ENCODE results near the gene PHLPP1.
"Not testable (repeated sequence)": the region's sequence is repeated elsewhere in the genome, so short reads cannot be mapped to it uniquely, and the experiment has no call there.

Gene PHLPP1

GRCh38 chr18:62717925-62718800, 2.8 kb downstream of the PHLPP1 start:
- no peak for DNase-seq (ENCODE audit: low read depth in 2 of 2)

GRCh38 chr18:62720048-62720447, 4.7 kb downstream of the PHLPP1 start:
- DNase-seq (ENCODE audit: low read depth in 2 of 2): no peak

- DNase-seq (ENCODE audit: low read depth in 2 of 2): no peak
These were observed 5.6 kb downstream of the PHLPP1 start for GRCh38 chr18:62720766-62721613.

- no peak for DNase-seq (ENCODE audit: low read depth in 2 of 2)
These were observed 6.8 kb downstream of the PHLPP1 start for GRCh38 chr18:62721839-62722795.

GRCh38 chr18:62723666-62724281, 8.4 kb downstream of the PHLPP1 start:
- no peak for DNase-seq (ENCODE audit: low read depth in 2 of 2)

- no peak for DNase-seq (ENCODE audit: low read depth in 2 of 2)
These were observed 10.6 kb downstream of the PHLPP1 start for GRCh38 chr18:62725896-62726295.

- DNase-seq (ENCODE audit: low read depth in 2 of 2): no peak
These were observed 12.9 kb downstream of the PHLPP1 start for GRCh38 chr18:62728254-62728653.

- no peak for DNase-seq (ENCODE audit: low read depth in 2 of 2)
These were observed 14.4 kb downstream of the PHLPP1 start for GRCh38 chr18:62729487-62730386.

- DNase-seq (ENCODE audit: low read depth in 2 of 2): no peak
These were observed 15.6 kb downstream of the PHLPP1 start for GRCh38 chr18:62730941-62731340.

- no peak for DNase-seq (ENCODE audit: low read depth in 2 of 2)
These were observed 17.3 kb downstream of the PHLPP1 start for GRCh38 chr18:62732617-62733016.

GRCh38 chr18:62734290-62734689, 18.9 kb downstream of the PHLPP1 start:
- no peak for DNase-seq (ENCODE audit: low read depth in 2 of 2)

- DNase-seq (ENCODE audit: low read depth in 2 of 2): no peak
These were observed 20.0 kb downstream of the PHLPP1 start for GRCh38 chr18:62735387-62735786.

GRCh38 chr18:62736077-62736855, 20.9 kb downstream of the PHLPP1 start:
- DNase-seq (ENCODE audit: low read depth in 2 of 2): no peak

- no peak for DNase-seq (ENCODE audit: low read depth in 2 of 2)
These were observed 22.0 kb downstream of the PHLPP1 start for GRCh38 chr18:62737241-62737873.

- no peak for DNase-seq (ENCODE audit: low read depth in 2 of 2)
These were observed 23.3 kb downstream of the PHLPP1 start for GRCh38 chr18:62738639-62739038.

GRCh38 chr18:62739911-62740310, 24.6 kb downstream of the PHLPP1 start:
- DNase-seq (ENCODE audit: low read depth in 2 of 2): no peak

GRCh38 chr18:62740650-62741049, 25.3 kb downstream of the PHLPP1 start:
- DNase-seq (ENCODE audit: low read depth in 2 of 2): not testable (repeated sequence)

GRCh38 chr18:62741118-62741566, 25.8 kb downstream of the PHLPP1 start:
- no peak for DNase-seq (ENCODE audit: low read depth in 2 of 2)

GRCh38 chr18:62741584-62741983, 26.2 kb downstream of the PHLPP1 start:
- DNase-seq (ENCODE audit: low read depth in 2 of 2): no peak

Data from fibroblast of skin of left biceps (primary cell).